Peyer's patch (tissue), 4 donors: ENCODE data around the gene PKMYT1.

Experiments
- CTCF ChIP-seq, 6 experiments: fragments of 450-650 bp in 4 of 6; fragments of 200-600 bp in 2 of 6; sonication (generic) in 1 of 6; IDR thresholded peaks; one replicate each; pipeline ENCODE4 v1.5.1; 2017 to 2019; ENCODE audit warnings: antibody characterized with exemption in 6 of 6, mild to moderate bottlenecking in 3 of 6, moderate library complexity in 1 of 6
- POLR2A ChIP-seq, 2 donors: fragments of 450-650 bp; IDR thresholded peaks; one replicate each; pipeline ENCODE4 v1.5.1; 2017; ENCODE audit warnings: antibody characterized with exemption in 2 of 2, mild to moderate bottlenecking in 2 of 2, moderate library complexity in 2 of 2

- no peak for TF ChIP-seq CTCF (IDR thresholded peaks at IDR 0.05)
- TF ChIP-seq POLR2A (IDR thresholded peaks at IDR 0.05) = no peak
These were observed 47.1 kb downstream of the PKMYT1 start for GRCh38 chr16:2933136-2933535.
